HFF-Myc (cell line): ENCODE data around the gene ITSN1.

Experiments
- DNase-seq: peaks from one replicate; pipeline ENCODE4 v3.0.0-alpha.2; 2011; ENCODE audit warnings: low read depth; ENCODE audit errors: extremely low read depth
- H3K4me3 ChIP-seq: replicated peaks from 2 replicates; pipeline ENCODE4 v1.5.1; 2011; ENCODE audit warnings: low read depth, mild to moderate bottlenecking, control low read depth, low read length
- TF ChIP-seq, protein P1 (sequence below): IDR thresholded peaks from 2 replicates; pipeline ENCODE4 v1.5.1; 2012; ENCODE audit warnings: mild to moderate bottlenecking, low read depth, low read length, control low read depth; ENCODE audit errors: missing control alignments

Gene ITSN1

DNA sequence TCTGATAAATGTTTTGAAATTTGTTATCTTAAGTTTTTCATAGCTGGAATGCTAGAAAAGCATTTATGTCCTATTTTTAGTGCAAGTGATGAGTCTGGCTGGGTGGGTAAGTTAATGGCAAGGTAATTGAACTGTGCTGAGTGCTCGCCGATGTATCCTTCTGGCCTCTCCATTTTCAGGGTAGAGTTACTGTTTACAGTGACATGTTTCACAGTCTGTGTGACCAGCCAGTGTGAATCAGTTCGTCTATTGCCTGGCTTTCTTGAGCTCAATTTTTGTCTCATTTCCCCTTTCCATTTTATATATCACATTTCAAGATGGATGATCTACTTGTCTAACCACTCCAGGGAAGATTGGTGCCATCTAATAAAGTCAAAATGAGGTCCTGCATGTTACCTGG is 44.1 kb downstream of the ITSN1 start:
- no peak for DNase-seq
- H3K4me3 ChIP-seq: no peak overlapping the region
- TF ChIP-seq, protein P1, sequence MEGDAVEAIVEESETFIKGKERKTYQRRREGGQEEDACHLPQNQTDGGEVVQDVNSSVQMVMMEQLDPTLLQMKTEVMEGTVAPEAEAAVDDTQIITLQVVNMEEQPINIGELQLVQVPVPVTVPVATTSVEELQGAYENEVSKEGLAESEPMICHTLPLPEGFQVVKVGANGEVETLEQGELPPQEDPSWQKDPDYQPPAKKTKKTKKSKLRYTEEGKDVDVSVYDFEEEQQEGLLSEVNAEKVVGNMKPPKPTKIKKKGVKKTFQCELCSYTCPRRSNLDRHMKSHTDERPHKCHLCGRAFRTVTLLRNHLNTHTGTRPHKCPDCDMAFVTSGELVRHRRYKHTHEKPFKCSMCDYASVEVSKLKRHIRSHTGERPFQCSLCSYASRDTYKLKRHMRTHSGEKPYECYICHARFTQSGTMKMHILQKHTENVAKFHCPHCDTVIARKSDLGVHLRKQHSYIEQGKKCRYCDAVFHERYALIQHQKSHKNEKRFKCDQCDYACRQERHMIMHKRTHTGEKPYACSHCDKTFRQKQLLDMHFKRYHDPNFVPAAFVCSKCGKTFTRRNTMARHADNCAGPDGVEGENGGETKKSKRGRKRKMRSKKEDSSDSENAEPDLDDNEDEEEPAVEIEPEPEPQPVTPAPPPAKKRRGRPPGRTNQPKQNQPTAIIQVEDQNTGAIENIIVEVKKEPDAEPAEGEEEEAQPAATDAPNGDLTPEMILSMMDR: no peak

DNA sequence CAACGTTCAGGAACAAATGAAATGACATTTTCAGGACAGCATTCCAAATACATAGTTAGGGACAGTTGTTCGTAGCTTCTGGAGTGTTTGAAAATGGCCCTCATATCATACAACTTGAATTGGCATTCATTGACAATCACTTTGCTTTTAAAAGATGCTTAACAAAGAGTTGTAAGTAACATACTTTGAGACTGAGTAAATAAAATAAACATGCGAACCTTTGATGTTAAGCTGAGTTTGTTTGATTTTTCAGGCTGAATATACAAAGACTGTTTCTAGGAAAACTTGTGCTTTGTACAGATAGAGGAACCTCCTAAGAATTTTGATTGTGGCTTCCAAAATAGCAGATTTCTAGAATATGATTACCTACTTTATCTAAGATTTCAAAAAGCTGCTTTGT is 45.3 kb downstream of the ITSN1 start:
- TF ChIP-seq, protein P1: no peak
- no peak for DNase-seq
- H3K4me3 ChIP-seq: no peak overlapping the region

DNA sequence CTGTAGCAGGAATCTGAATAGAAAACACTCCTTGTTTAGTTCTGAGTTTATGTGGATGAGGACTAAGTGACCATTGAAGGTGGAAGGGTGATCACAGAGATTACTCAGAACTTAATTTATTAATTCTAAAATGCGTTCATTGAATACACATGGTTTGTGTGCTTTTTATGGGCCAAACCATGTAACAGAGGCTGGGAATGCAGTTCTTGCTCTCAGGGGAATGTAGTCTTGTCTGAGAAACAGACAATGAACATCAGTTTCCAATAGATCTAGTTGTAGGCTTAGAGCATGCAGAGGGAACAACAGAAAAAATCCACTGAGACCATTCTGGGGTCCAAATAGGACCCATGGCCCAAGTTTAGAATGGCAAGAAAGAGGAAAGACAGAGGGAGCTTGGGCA is 46.1 kb downstream of the ITSN1 start:
- H3K4me3 ChIP-seq: no peak overlapping the region
- TF ChIP-seq, protein P1: no peak
- DNase-seq: no peak

DNA sequence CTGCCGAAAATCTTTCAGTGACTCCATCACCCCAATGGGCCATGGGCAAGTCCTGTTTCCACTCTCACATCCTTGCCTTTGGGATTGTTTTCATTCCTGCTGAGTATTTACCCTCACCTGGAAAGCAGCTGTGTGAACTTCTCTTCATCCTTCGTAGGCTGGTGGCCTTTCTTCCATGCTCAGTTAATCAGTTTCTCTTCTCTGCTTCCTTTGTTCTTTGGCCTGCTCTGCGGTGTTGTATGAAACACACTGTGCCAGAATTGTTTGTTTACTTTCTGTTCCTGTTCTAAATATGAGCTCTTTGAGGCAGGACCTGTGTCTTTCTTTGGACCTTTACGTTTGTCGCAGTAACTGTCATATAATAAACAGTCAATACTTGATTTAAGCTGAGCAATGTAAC is 48.6 kb downstream of the ITSN1 start:
- no peak for DNase-seq

DNA sequence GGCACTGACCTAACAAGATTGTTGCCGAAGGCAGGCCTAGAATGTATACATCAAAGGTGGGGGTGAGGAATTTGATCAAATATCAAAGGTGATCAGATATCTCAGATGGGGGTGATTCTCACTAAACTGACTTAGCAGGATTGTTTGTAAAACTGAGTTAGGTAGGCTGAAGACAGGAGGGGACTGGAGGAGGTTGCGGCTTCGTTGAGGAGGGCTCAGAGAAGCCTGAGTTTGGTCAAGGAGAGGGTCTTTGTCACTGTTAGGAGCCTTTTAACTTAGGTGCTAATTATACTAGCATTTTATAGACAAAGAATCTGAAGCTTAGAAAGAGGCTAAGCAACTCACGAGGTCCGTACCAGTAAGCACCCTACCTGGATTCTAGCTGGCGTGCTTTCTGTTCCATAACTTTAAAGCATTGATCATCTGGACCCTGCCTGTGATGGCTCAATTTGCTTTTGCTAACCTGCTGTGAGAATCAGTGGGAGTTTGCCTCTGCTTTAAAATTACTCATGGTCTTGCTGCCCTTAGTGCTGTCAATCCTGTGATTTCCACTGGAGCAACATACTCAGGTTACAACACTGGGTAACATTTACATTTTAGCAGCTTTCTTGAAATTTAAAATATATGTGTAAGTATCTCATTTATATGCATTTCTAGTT is 49.8 kb downstream of the ITSN1 start:
- TF ChIP-seq, protein P1: no peak
- H3K4me3 ChIP-seq: no peak overlapping the region
- no peak for DNase-seq

More for the DNA sequence above, 48.6 kb downstream of the ITSN1 start:
- TF ChIP-seq, protein P1: no peak
- H3K4me3 ChIP-seq: no peak overlapping the region

DNA sequence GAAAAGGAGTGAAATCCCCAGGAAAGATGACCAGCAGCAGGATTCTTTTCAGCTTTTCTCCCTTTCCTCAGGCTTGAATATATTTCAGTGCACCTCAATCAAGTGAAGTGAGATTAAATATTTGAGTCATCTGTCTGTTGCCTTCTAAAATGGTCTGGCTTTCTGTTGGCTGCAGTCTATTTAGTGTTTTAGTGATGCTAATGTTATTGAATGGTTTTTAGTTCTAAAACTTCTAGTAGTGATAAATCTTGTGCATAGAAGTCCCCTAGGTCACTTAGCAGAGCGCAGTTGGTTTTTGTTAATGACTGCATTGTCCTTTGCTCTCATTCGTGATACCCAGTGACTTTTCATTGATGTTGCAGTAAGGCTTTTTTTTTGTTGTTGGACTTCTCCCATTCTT is 53.5 kb downstream of the ITSN1 start:
- H3K4me3 ChIP-seq: no peak overlapping the region
- DNase-seq: no peak
- TF ChIP-seq, protein P1: no peak

DNA sequence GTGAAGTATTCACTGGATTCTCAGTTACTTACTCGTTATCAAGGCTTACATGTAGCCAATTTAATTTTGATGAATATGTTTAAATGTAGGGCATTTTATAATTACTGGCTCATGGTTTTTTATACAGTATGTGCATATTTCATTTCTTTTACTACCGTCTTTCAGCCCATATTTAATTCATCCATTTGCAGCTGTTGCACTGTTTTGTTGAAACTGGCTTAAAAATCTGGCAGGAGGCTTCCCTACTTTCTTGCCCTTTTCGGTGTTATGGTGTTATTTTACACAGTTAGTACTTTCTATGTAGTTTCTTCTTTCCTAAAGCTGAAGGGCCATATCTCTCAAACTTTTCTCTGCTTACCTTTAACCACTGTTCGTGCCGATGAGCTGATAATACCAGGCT is 54.2 kb downstream of the ITSN1 start:
- TF ChIP-seq, protein P1: no peak
- no peak for DNase-seq
- H3K4me3 ChIP-seq: no peak overlapping the region
